Measurements from ENCODE around the gene C1orf50. TPM values are rescaled to one million over a fixed set of nuclear protein-coding genes. Genes with fewer than 3 reads are reported as not detected.

C1orf50 gene
- total RNA-seq, 2 experiments from 2014 or later = 4.1 to 4.7 TPM

DNA sequence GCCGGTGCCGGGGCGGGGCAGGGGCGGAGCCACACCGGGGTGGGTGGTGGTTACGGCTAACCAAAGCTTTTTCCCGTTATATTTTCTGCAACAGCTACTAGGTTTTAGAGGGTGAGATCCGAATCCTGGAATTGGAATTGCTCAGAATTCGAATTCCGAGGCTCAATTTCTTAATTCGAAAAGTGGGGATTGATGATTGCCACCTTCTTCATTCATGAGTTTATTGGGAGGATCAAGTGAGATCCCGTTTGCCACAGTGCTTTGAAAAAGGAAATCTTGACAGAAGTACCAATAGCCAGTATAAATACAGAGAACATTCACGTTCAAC lies 50.4 kb downstream of the C1orf50 start:
- DNase-seq = no peak
- Mint-ChIP-seq H3K4me3 (peak overlapping the region; percentile 76), H3K27me3 (ENCODE audit: low read depth) (no peaks in the 10 kb centered on the region), H3K9me3 (no peaks in the 10 kb centered on the region), H3K4me1 (ENCODE audit: low read depth) (peaks cover 17% of the 10 kb centered on the region), H3K27ac (no peak overlapping the region), H3K36me3 (ENCODE audit: low read depth) (peaks cover 4% of the 10 kb centered on the region)
- intact Hi-C loops (cut with micrococcal nuclease) = loop anchor here (1.0 to 5.0 kb wide), 8 partner anchors 29 to 480 kb away; partner anchors contain the start of genes C1orf50, CCDC30, CFAP57 and EBNA1BP2
- CTCF ChIA-PET = interaction anchor here (0.6 to 1.5 kb wide), 2 partner anchors 17 to 29 kb away, joined by 3 read pairs; partner anchors contain the start of gene ZNF691

DNA sequence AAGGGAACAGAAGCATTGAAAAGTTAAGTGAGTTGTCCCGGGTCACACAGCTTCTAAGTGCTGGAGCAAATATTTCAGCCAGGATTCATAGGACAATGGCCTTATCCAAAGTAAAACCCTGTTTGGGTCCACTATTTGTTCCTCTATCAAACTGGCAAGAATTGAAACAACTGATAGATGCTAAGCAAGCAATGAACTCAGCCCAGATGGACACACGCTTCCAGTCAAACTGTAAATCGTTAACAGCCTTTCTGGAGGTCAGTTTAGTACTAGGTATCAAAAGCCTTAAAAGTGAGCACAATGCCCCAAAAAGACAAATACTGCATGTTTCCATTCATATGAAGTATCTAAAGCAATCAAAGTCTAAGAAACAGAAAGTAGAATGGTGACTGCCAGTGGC lies 50.9 kb downstream of the C1orf50 start:
- Mint-ChIP-seq H3K4me3 (peak overlapping the region; percentile 76), H3K4me1 (ENCODE audit: low read depth) (peaks cover 22% of the 10 kb centered on the region), H3K9me3 (no peaks in the 10 kb centered on the region), H3K27me3 (ENCODE audit: low read depth) (no peaks in the 10 kb centered on the region), H3K27ac (no peak overlapping the region), H3K36me3 (ENCODE audit: low read depth) (peaks cover 4% of the 10 kb centered on the region)
- intact Hi-C loops (cut with micrococcal nuclease) = loop anchor here (1.0 to 5.0 kb wide), 8 partner anchors 28 to 481 kb away; partner anchors contain the start of genes C1orf50, CCDC30, CFAP57 and EBNA1BP2
- CTCF ChIA-PET = interaction anchor here (0.6 to 1.5 kb wide), 2 partner anchors 17 to 29 kb away, joined by 3 read pairs; partner anchors contain the start of gene ZNF691
- DNase-seq = no peak

DNA sequence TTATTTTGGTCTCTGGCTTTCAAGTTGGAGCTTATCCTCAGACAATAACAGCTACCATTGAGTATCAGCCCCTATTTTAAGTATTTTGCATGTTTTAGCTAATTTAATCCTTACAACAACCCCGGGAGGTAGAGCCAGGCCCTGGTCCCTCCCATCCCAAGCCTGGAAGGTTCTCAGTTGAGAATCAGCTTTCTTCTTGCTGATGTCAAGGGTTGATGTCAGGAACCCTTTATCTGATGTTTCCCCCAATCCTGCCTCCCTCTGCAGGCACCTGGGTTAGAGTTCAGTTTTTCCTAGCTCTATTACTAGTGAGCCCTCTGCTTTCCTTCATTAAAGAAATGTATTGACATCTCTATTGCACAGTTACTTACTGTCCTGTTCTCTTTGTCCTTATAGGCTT lies 53.8 kb downstream of the C1orf50 start:
- peaks cover 27% of the 10 kb centered on the region for H3K4me1 Mint-ChIP-seq (ENCODE audit: low read depth)
- no peaks in the 10 kb centered on the region for H3K9me3 Mint-ChIP-seq
- H3K4me3 Mint-ChIP-seq = no peak overlapping the region
- no peak overlapping the region for H3K27ac Mint-ChIP-seq
- DNase-seq = no peak
- peaks cover 2% of the 10 kb centered on the region for H3K36me3 Mint-ChIP-seq (ENCODE audit: low read depth)
- no peaks in the 10 kb centered on the region for H3K27me3 Mint-ChIP-seq (ENCODE audit: low read depth)
- CTCF ChIA-PET = interaction anchor here (1.3 kb wide), 1 partner anchor 14 kb away, joined by 4 read pairs; no protein-coding TSS in a partner anchor
- intact Hi-C loops (cut with micrococcal nuclease) = no loop called here

DNA sequence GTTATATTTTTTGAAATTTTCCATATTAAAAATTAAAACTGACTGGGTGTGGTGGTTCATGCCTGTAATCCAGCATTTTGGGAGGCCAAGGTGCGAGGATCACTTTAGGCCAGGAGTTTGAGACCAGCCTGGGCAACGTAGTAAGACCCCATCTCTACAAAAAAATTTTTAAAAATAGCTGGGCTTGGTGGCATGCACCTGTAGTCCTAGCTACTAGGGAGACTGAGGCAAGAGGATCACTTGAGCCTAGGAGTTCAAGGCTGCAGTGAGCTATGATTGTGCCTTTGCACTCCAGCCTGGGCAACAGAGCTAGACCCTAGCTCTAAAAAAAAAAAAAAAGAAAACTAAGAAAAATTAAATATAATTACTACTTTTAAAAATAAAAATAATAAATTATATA lies 54.6 kb downstream of the C1orf50 start:
- Mint-ChIP-seq H3K27ac (no peak overlapping the region), H3K36me3 (ENCODE audit: low read depth) (no peaks in the 10 kb centered on the region), H3K4me1 (ENCODE audit: low read depth) (peaks cover 21% of the 10 kb centered on the region), H3K4me3 (no peak overlapping the region), H3K27me3 (ENCODE audit: low read depth) (no peaks in the 10 kb centered on the region), H3K9me3 (no peaks in the 10 kb centered on the region)
- DNase-seq = no peak
- intact Hi-C loops (cut with micrococcal nuclease) = no loop called here
- CTCF ChIA-PET = interaction anchor here (0.6 to 1.3 kb wide), 3 partner anchors 10 to 41 kb away, joined by 3 to 5 read pairs (median 4); no protein-coding TSS in a partner anchor

DNA sequence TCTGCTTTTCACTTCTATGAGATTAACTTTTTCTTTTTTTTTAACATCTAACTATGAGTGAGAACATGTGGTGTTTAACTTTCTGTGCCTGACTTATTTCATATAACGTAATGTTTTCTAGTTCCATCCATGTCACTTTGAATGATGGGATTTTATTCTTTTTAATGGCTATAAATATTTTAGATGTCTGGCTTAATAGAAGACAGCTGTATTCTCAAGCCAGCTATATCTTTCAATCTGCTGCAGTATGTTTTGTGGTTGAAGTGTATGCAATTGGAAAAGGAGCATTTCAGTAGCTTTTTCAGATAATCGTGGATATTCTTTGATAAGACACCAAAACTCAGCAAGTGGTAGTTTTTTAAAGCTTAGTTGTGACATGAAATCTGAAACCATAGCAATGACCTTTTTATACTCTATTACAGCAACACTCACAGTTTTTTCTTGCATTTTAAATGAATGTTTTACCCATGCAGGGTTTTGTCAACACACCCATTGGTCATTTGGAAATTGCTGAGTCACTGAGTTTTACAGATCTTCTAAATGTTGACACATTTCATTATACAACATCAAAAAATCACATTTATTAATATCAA lies 55.8 kb downstream of the C1orf50 start:
- Mint-ChIP-seq H3K36me3 (ENCODE audit: low read depth) (no peaks in the 10 kb centered on the region), H3K4me3 (no peak overlapping the region), H3K27ac (no peak overlapping the region), H3K27me3 (ENCODE audit: low read depth) (no peaks in the 10 kb centered on the region), H3K9me3 (no peaks in the 10 kb centered on the region), H3K4me1 (ENCODE audit: low read depth) (peaks cover 16% of the 10 kb centered on the region)
- DNase-seq = no peak
- intact Hi-C loops (cut with micrococcal nuclease) = no loop called here
- CTCF ChIA-PET = interaction anchor here (0.6 kb wide), 1 partner anchor 456 kb away, joined by 4 read pairs; no protein-coding TSS in a partner anchor

DNA sequence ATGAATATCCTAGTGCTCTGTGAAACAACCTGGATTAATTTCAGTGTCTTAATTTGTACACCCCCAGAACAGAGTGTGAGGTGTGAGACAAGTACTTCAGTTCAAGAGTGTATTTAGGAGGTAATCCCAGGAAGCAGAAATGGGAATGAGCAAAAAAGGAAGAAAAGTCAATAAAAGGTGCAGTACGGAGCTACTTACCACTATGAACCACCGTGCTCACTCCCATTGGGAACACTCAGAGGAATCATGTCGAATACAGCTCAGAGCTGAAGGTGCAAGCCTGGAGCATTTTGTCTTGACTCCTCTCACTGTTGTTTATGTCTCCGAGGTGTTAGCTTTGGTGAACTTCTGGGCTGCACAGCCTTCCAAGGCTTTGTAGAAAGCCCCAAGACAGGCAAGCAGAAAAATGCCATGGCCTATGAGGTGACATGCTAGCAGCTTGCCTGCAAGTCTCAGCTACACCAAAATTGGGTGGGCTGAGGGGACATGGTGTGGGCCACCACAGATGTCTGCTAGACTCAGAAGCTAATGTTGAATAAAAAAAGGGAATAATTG lies 57.5 kb downstream of the C1orf50 start:
- CTCF ChIA-PET = interaction anchor here (0.5 to 2.0 kb wide), 2 partner anchors 22 to 115 kb away, joined by 3 to 8 read pairs; partner anchors contain the start of gene ZNF691
- H3K36me3 Mint-ChIP-seq (ENCODE audit: low read depth) = no peaks in the 10 kb centered on the region
- no peaks in the 10 kb centered on the region for H3K9me3 Mint-ChIP-seq
- intact Hi-C loops (cut with micrococcal nuclease) = no loop called here
- H3K4me1 Mint-ChIP-seq (ENCODE audit: low read depth) = peaks cover 13% of the 10 kb centered on the region
- no peaks in the 10 kb centered on the region for H3K27me3 Mint-ChIP-seq (ENCODE audit: low read depth)
- H3K27ac Mint-ChIP-seq = no peak overlapping the region
- no peak overlapping the region for H3K4me3 Mint-ChIP-seq
- DNase-seq = no peak

DNA sequence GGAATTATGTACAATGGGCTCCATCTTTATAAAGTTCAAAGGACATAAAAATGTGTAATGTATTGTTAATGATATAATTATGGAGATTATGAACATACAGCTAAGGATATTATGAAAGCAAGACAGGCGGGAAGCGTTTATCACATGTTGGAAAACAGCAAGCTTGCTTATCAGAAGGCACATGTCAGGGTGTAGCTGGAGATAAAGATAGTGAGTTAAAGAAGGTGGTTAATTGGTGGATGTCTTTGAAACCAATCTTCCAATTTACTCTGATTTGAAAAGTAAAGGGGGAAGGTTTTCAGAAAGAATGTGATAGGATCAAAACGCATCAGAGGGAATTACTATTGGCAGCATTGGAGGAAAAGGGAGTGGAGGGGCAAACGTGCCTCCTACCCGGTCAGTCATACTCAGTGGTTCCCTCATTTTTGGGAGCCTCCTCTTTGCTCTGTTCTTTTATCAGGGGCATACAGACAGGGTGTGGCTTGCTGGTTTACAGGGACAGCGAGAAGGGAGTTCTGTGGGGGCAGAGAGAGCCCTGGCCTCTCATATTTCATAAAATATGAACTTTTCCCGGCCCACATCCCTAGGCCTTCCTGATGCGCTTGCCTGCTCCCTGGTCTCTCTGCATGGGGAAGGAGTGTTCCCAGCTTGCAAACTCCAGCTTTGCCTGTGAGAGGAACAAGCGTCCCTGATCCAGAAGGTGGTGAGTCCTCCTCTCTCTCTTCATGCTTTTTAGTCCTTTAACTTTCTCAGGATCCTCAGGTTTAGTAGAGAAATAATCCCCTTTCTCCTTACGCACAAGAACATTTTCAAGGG lies 58.2 kb downstream of the C1orf50 start:
- DNase-seq = no peak
- Mint-ChIP-seq H3K27ac (no peak overlapping the region), H3K36me3 (ENCODE audit: low read depth) (no peaks in the 10 kb centered on the region)

More for the DNA sequence above, 58.2 kb downstream of the C1orf50 start:
- Mint-ChIP-seq H3K27me3 (ENCODE audit: low read depth) (no peaks in the 10 kb centered on the region), H3K9me3 (no peaks in the 10 kb centered on the region), H3K4me1 (ENCODE audit: low read depth) (peaks cover 13% of the 10 kb centered on the region), H3K4me3 (no peak overlapping the region)
- intact Hi-C loops (cut with micrococcal nuclease) = no loop called here
- CTCF ChIA-PET = interaction anchor here (0.5 to 2.0 kb wide), 2 partner anchors 21 to 114 kb away, joined by 3 to 8 read pairs; partner anchors contain the start of gene ZNF691

Other genes with a start within 250 kb of the C1orf50 start
- 100 to 1,000 TPM; 107 to 108 TPM for gene PPIH, start 108.8 kb upstream of the C1orf50 start, total RNA-seq
- 1,000 to 10,000 TPM; 1,773 to 1,887 TPM for gene YBX1, start 84.8 kb upstream of the C1orf50 start, total RNA-seq
- not detected for gene CLDN19, start 27.0 kb upstream of the C1orf50 start, total RNA-seq
- 10 to 100 TPM; 26.4 to 28.6 TPM for gene P3H1, start 221 bp upstream of the C1orf50 start, total RNA-seq
- under 1 TPM; 0.24 to 0.57 TPM for gene TMEM269, start 17.7 kb downstream of the C1orf50 start, total RNA-seq
- 1 to 10 TPM; 3.1 TPM for gene ERMAP, start 49.9 kb downstream of the C1orf50 start, total RNA-seq
- 10 to 100 TPM; 16.4 to 17.0 TPM for gene SVBP, start 50.1 kb downstream of the C1orf50 start, total RNA-seq
- gene ZNF691, start 79.4 kb downstream of the C1orf50 start, total RNA-seq = 1 to 10 TPM; 4.6 to 5.3 TPM
- gene SLC2A1, start 191.6 kb downstream of the C1orf50 start, total RNA-seq = 10 to 100 TPM; 21.2 to 22.7 TPM